Measurements from ENCODE around the gene DDIT4L.
A peak's percentile ranks its signal among the peaks of the same experiment; 100 is the strongest.
"Not testable (repeated sequence)": the region's sequence is repeated elsewhere in the genome, so short reads cannot be mapped to it uniquely, and the experiment has no call there.

The DDIT4L gene

GRCh38 chr4:100166297-100167039 lies 23.8 kb downstream of the DDIT4L start:
- no peak for DNase-seq

GRCh38 chr4:100165809-100166208 lies 24.5 kb downstream of the DDIT4L start:
- no peak for DNase-seq

- no peak for DNase-seq
Observed at GRCh38 chr4:100164808-100165760, 25.2 kb downstream of the DDIT4L start.

GRCh38 chr4:100162027-100162685 lies 28.1 kb downstream of the DDIT4L start:
- no peak for DNase-seq

- no peak for DNase-seq
Observed at GRCh38 chr4:100149190-100149589, 41.1 kb downstream of the DDIT4L start.

- DNase-seq, result no peak
Observed at GRCh38 chr4:100147684-100148083, 42.6 kb downstream of the DDIT4L start.

- DNase-seq, result no peak
Observed at GRCh38 chr4:100147198-100147597, 43.1 kb downstream of the DDIT4L start.

GRCh38 chr4:100146756-100147155 lies 43.5 kb downstream of the DDIT4L start:
- DNase-seq, result peak in 1 of 58 donors; percentile 0

GRCh38 chr4:100137320-100137719 lies 52.9 kb downstream of the DDIT4L start:
- DNase-seq, result not testable (repeated sequence)
